K562 (cell line): Measurements from ENCODE around the gene ZCRB1. TPM values are rescaled to one million over a fixed set of nuclear protein-coding genes. Genes with fewer than 3 reads are reported as not detected.

Experiments used
- ATAC-seq: fragments of 200-7000 bp; cut with Tn5 transposase; 3 replicates; pipeline ENCODE4 v1.9.1; 2020; ENCODE audit warnings: moderate library complexity
- BruUV-seq: library from RNA; stranded (reverse); fragments of 400-500 nt; replicated peaks from 2 replicates; lab custom pipeline; 2021; lab: Mats Ljungman, UMichigan
- CTCF ChIA-PET: fragments of 300-600 bp; formaldehyde crosslinking; extraction: SDS; loops from one replicate; lab custom pipeline; 2021; ENCODE audit warnings: low intra/inter-chr PET ratio; lab: Yijun Ruan, JAX
- POLR2A ChIA-PET: fragments of 300-600, 350-650 bp; sonication (Branson Sonifier 250); formaldehyde crosslinking; extraction: SDS; loops from one replicate; lab custom pipeline; 2021; ENCODE audit warnings: antibody characterized with exemption, inconsistent platforms; lab: Yijun Ruan, JAX
- DNase-seq, 4 experiments: peaks; one replicate each; pipeline versions ENCODE4 v3.0.0 to v3.0.0-alpha.2; 2011 to 2018; ENCODE audit warnings: low spot score in 3 of 4, mixed read lengths in 3 of 4; ENCODE audit errors: extremely low read depth in 1 of 4
- FAIRE-seq: peaks from 2 replicates; lab custom pipeline; 2011; peaks lifted over from hg19 to GRCh38; lab: Jason Lieb, UNC
- H2AFZ ChIP-seq: 2 replicates; pipeline ENCODE4 v1.6.0; 2011; ENCODE audit warnings: low read depth, low read length, control low read depth, inconsistent platforms
- H3K27ac ChIP-seq: fragments of 200-600 bp; 3 replicates; pipeline ENCODE4 v1.8.0; 2011; ENCODE audit warnings: low read depth, mild to moderate bottlenecking, control low read depth, inconsistent platforms, low read length, moderate library complexity, mixed read lengths; ENCODE audit errors: extremely low read depth
- H3K27me3 ChIP-seq, 2 experiments: fragments of 300-600 bp in 1 of 2; 2 replicates in 1 of 2; 3 replicates in 1 of 2; pipeline versions ENCODE4 v1.6.0 to v1.8.0; 2011; ENCODE audit warnings: inconsistent platforms in 2 of 2, low read length in 2 of 2, mild to moderate bottlenecking in 1 of 2, mixed read lengths in 1 of 2, moderate library complexity in 1 of 2; ENCODE audit not compliant: control insufficient read depth in 2 of 2, insufficient read depth in 2 of 2
- H3K36me3 ChIP-seq: fragments of 300-600 bp; 3 replicates; pipeline ENCODE4 v1.8.0; 2011; ENCODE audit warnings: mild to moderate bottlenecking, low read length, inconsistent platforms; ENCODE audit not compliant: control insufficient read depth, insufficient read depth
- H3K4me1 ChIP-seq, 2 experiments: fragments of 200-600 bp in 1 of 2; replicated peaks in 1 of 2; 2 replicates in 1 of 2; 3 replicates in 1 of 2; pipeline versions ENCODE4 v1.5.1 to v1.8.0; 2011; ENCODE audit warnings: inconsistent platforms in 2 of 2, low read length in 2 of 2, mild to moderate bottlenecking in 1 of 2, mixed read lengths in 1 of 2, moderate library complexity in 1 of 2; ENCODE audit not compliant: control insufficient read depth in 2 of 2, insufficient read depth in 2 of 2
- H3K4me2 ChIP-seq: 2 replicates; pipeline ENCODE4 v1.6.1; 2011; ENCODE audit warnings: low read length, control low read depth, inconsistent platforms, mixed read lengths; ENCODE audit not compliant: insufficient read depth
- H3K4me3 ChIP-seq: fragments of 200-600 bp; sonication (generic), shearing (Covaris generic); 2 replicates; pipeline ENCODE4 v1.5.1; 2016; ENCODE audit warnings: control low read depth, inconsistent platforms
- H3K79me2 ChIP-seq: fragments of 200-600 bp; 3 replicates; pipeline ENCODE4 v1.8.0; 2011; ENCODE audit warnings: low read length, inconsistent platforms; ENCODE audit not compliant: control insufficient read depth, insufficient read depth
- H3K9ac ChIP-seq, 2 experiments: 2 replicates each; pipeline versions ENCODE4 v1.6.0 to v1.6.1; 2011; ENCODE audit warnings: low read depth in 2 of 2, low read length in 2 of 2, control low read depth in 1 of 2, inconsistent platforms in 1 of 2, mild to moderate bottlenecking in 1 of 2, mixed read lengths in 1 of 2; ENCODE audit not compliant: insufficient read depth in 1 of 2
- H3K9me1 ChIP-seq: one replicate; pipeline ENCODE4 v1.6.0; 2011; ENCODE audit warnings: inconsistent platforms, mild to moderate bottlenecking, low read length, moderate library complexity; ENCODE audit not compliant: control insufficient read depth, insufficient read depth
- H3K9me3 ChIP-seq: replicated peaks from 2 replicates; pipeline ENCODE4 v1.5.1; 2011; ENCODE audit warnings: low read depth, low read length, inconsistent platforms; ENCODE audit not compliant: control insufficient read depth, insufficient read depth
- H4K20me1 ChIP-seq: replicated peaks from 2 replicates; pipeline ENCODE4 v1.6.1; 2011; ENCODE audit warnings: low read length, inconsistent platforms, mixed read lengths; ENCODE audit not compliant: control insufficient read depth, insufficient read depth
- AFF4 ChIP-seq: sonication (generic); formaldehyde crosslinking; IDR thresholded peaks from 2 replicates; pipeline ENCODE4 v1.8.0; 2023; ENCODE audit warnings: mild to moderate bottlenecking, missing genetic modification reagents
- CCAR2 ChIP-seq: fragments of 200-400 bp; formaldehyde crosslinking; IDR thresholded peaks from 2 replicates; pipeline ENCODE4 v1.6.1; 2017; ENCODE audit warnings: mild to moderate bottlenecking, low read depth, low read length
- RREB1 ChIP-seq: fragments of 250-450 bp; sonication (Bioruptor Pico); IDR thresholded peaks from 2 replicates; pipeline ENCODE4 v1.4.0; 2020
- ZNF445 ChIP-seq: fragments of 250-450 bp; sonication (Bioruptor Pico); IDR thresholded peaks from 2 replicates; pipeline ENCODE4 v1.4.0; 2020; ENCODE audit warnings: low read depth, mild to moderate bottlenecking, moderate library complexity
- WGBS: fragments of 100-300 bp; shearing (Covaris generic); methylation state at CpG from one replicate; pipeline ENCODE4 v1.1.6; 2016; ENCODE audit warnings: low coverage, mixed read lengths; ENCODE audit not compliant: insufficient coverage; ENCODE audit errors: missing lambda C conversion rate; 5-methylcytosine and 5-hydroxymethylcytosine counted together
- in situ Hi-C: fragments of 300-500 bp; cut with MboI; formaldehyde crosslinking; loops from 4 replicates; pipeline ENCODE4 v1.15.0; 2018; ENCODE audit warnings: inconsistent platforms, mixed read lengths
- intact Hi-C: fragments of 100-400 bp; cut with micrococcal nuclease; formaldehyde crosslinking; loops from 2 replicates; pipeline ENCODE4 v1.14.2; 2022
- polyA plus RNA-seq, 8 experiments: library from polyadenylated mRNA; depleted of rRNA in 4 of 8; stranded (reverse) in 5 of 8; unstranded in 3 of 8; fragments of >200 nt; fragmentation: Nextera tagmentation in 2 of 8; fragmentation: Illumina TruSeq in 1 of 8; extraction: Ambion mirVana in 2 of 8; extraction: Trizol in 1 of 8; gene quantifications; 2 replicates each; pipeline versions ENCODE4 v1.2.1 to v1.2.3, GENCODE V29; 2011 to 2014; ENCODE audit warnings: inconsistent platforms in 1 of 8, missing spikeins in 1 of 8
- total RNA-seq, 7 experiments: library from RNA; depleted of rRNA in 6 of 7; stranded (reverse); fragments of >200 nt in 6 of 7; fragmentation: Illumina TruSeq in 2 of 7; extraction: Trizol in 2 of 7; gene quantifications; 2 replicates each; pipeline versions ENCODE4 v1.2.1 to v1.2.3, GENCODE V29; 2011 to 2021; ENCODE audit warnings: low replicate concordance in 1 of 7
- TF ChIP-seq, protein P1 (sequence below): fragments of 250-450 bp; sonication (Bioruptor Pico); IDR thresholded peaks from 2 replicates; pipeline ENCODE4 v1.4.0; 2020; ENCODE audit warnings: mild to moderate bottlenecking, moderate library complexity, borderline replicate concordance
- TF ChIP-seq, protein P2 (sequence below), 2 experiments: fragments of 450-650 bp in 1 of 2; sonication (generic) in 1 of 2; formaldehyde crosslinking; conservative IDR thresholded peaks; 2 replicates each; pipeline versions ENCODE4 v1.4.0 to v1.8.1; 2020 to 2022; ENCODE audit warnings: mild to moderate bottlenecking in 1 of 2, missing genetic modification reagents in 1 of 2

Gene ZCRB1
- total and polyA plus RNA-seq, 9 of the 15 experiments (the other 6 are each of a cell fraction or from before 2014, with no cell fraction given), result 36.0 to 102 (median 51.0) TPM

GRCh38 chr12:42281844-42282243 lies 44.0 kb downstream of the ZCRB1 start:
- POLR2A ChIA-PET, result interaction anchor here (0.6 kb wide), 1 partner anchor 296 kb away, joined by 3 read pairs; no protein-coding TSS in a partner anchor
- H4K20me1 ChIP-seq, result no peaks in the 10 kb centered on the region
- no peak for TF ChIP-seq AFF4 (CRISPR knock-in tag)
- TF ChIP-seq, protein P1, sequence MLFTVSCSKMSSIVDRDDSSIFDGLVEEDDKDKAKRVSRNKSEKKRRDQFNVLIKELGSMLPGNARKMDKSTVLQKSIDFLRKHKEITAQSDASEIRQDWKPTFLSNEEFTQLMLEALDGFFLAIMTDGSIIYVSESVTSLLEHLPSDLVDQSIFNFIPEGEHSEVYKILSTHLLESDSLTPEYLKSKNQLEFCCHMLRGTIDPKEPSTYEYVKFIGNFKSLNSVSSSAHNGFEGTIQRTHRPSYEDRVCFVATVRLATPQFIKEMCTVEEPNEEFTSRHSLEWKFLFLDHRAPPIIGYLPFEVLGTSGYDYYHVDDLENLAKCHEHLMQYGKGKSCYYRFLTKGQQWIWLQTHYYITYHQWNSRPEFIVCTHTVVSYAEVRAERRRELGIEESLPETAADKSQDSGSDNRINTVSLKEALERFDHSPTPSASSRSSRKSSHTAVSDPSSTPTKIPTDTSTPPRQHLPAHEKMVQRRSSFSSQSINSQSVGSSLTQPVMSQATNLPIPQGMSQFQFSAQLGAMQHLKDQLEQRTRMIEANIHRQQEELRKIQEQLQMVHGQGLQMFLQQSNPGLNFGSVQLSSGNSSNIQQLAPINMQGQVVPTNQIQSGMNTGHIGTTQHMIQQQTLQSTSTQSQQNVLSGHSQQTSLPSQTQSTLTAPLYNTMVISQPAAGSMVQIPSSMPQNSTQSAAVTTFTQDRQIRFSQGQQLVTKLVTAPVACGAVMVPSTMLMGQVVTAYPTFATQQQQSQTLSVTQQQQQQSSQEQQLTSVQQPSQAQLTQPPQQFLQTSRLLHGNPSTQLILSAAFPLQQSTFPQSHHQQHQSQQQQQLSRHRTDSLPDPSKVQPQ, result no peak
- TF ChIP-seq RREB1 (CRISPR knock-in tag), result no peak
- TF ChIP-seq CCAR2, result no peak
- TF ChIP-seq ZNF445 (CRISPR knock-in tag), result no peak
- TF ChIP-seq, protein P2, sequence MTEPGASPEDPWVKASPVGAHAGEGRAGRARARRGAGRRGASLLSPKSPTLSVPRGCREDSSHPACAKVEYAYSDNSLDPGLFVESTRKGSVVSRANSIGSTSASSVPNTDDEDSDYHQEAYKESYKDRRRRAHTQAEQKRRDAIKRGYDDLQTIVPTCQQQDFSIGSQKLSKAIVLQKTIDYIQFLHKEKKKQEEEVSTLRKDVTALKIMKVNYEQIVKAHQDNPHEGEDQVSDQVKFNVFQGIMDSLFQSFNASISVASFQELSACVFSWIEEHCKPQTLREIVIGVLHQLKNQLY (CRISPR knock-in tag; conservative IDR thresholded peaks at IDR 0.05), result no peak

More at GRCh38 chr12:42281844-42282243, 44.0 kb downstream of the ZCRB1 start:
- no peak overlapping the region for H3K4me3 ChIP-seq
- H3K9me1 ChIP-seq, result no peaks in the 10 kb centered on the region
- CTCF ChIA-PET, result no interaction called here
- H3K9me3 ChIP-seq, result no peaks in the 10 kb centered on the region
- H2AFZ ChIP-seq, result no peak overlapping the region
- no peaks in the 10 kb centered on the region for H3K79me2 ChIP-seq
- no peak overlapping the region for H3K9ac ChIP-seq
- ATAC-seq (no peak), DNase-seq (no peak), FAIRE-seq (no peak)
- H3K27me3 ChIP-seq, result peaks cover 5 to 6% of the 10 kb centered on the region in 2 experiments; a peak in 3 of 5 replicates
- H3K27ac ChIP-seq, result no peak overlapping the region
- peaks cover 0 to 2% of the 10 kb centered on the region in 2 experiments; a peak in 1 of 5 replicates for H3K4me1 ChIP-seq
- no TSS peak for BruUV-seq
- H3K36me3 ChIP-seq, result no peaks in the 10 kb centered on the region
- H3K4me2 ChIP-seq, result no peak overlapping the region
- intact Hi-C loops, result no loop called here
- WGBS, result 40% methylated on average over 3 of the region's 3 CpGs
- in situ Hi-C loops, result no loop called here
